GM21515 (cell line): Measurements from ENCODE around the gene PTPRN2.

ENCODE experiments used
- ATAC-seq: cut with Tn5 transposase; IDR thresholded peaks from one replicate; pipeline ENCODE4 v1.9.1; 2021; ENCODE audit not compliant: unreplicated experiment

The PTPRN2 gene

GRCh38 chr7:157886266-157886665, 701.4 kb downstream of the PTPRN2 start:
- ATAC-seq, result no peak

GRCh38 chr7:157885140-157885539, 702.5 kb downstream of the PTPRN2 start:
- no peak for ATAC-seq

DNA sequence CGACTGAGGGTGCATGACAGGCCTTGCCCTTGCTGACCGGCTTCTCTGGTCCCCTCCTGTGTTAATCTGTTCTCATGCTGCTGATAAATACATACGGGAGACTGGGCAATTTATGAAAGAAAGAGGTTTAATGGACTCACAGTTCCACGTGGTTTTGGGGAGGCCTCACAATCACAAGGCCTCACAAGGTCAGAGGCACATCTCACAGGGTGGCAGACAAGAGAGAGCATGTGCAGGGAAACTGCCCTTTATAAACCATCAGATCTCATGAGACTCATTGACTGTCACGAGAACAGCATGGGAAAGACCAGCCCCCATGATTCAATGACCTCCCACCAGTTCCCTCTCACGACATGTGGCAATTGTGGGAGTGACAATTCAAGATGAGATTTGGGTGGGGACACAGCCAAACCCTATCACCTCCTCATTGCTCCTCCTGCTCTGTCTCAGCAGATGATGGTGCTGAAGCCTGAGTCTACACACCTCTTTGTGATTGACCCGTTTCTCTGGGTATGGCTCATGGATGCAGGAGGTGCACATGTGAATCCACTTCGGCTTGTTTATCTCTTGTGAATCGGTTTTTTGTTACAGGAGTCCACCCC, 703.1 kb downstream of the PTPRN2 start:
- no peak for ATAC-seq

DNA sequence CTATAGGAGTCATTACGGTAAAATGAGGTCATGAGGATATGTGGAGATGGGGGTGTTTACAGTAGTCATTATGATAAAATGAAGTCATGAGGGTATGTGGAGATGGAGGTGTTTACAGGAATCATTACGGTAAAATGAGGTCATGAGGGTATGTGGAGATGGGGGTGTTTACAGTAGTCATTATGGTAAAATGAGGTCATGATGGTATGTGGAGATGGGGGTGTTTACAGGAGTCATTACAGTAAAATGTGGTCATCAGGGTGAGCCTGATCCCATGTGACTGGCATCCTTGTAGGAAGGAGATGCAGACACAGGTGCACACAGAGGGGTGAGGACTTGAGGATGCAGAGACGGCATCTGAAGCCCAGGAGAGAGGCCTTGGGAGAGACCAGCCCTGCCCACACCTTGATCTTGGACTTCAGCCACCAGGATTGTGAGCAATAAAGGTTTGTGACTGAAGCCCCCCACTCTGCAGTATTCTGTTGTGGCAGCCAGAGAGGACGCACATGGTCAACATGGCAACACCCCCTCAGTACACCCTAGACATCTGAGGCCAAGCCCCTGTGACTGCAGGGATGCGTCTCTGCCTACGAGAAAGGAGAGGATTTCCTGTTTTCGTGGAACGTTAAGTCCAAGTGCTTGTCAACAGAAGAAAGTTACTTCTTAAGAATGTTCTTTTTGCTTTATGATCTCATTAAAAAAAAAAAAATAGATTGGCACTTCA, 706.4 kb downstream of the PTPRN2 start:
- no peak for ATAC-seq

- ATAC-seq, result no peak
Observed at GRCh38 chr7:157879391-157879790, 708.2 kb downstream of the PTPRN2 start.

DNA sequence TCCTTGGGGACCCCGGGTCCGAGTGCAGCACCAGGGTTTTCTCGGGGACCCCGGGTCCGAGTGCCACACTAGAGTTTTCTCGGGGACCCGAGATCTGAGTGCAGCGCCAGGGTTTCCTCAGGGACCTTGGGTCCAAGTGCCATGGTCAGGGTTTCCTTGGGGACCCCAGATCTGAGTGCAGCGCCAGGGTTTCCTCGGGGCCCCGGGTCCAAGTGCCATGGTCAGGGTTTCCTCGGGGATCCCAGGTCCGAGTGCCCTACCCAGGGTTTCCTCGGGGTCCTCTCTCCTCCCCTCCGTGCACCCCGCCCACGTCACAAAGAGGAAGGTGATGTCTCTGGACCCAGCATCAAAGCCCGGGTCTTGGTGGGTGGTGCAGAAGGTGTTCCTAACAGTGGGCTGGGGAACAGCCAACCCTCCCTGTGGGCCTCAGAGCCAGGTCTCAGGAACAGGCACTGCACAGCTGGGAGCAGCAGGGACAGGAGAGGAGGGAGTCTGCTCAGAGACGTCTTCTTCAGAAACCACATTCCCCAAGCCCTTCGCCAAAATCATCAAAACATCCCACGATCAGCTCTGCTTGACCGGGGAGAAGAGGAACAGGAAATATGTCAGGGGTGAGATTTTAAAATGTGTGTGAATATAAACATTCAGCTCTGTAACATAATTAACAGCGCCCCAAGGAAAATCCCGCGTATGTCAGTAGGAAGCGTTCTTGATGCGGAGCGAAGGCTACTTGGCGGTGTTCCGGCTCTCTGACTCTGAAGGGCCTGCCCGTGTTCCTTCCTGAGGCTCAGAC, 710.1 kb downstream of the PTPRN2 start:
- ATAC-seq, result no peak

- no peak for ATAC-seq
Observed at GRCh38 chr7:157876469-157877285, 710.9 kb downstream of the PTPRN2 start.

DNA sequence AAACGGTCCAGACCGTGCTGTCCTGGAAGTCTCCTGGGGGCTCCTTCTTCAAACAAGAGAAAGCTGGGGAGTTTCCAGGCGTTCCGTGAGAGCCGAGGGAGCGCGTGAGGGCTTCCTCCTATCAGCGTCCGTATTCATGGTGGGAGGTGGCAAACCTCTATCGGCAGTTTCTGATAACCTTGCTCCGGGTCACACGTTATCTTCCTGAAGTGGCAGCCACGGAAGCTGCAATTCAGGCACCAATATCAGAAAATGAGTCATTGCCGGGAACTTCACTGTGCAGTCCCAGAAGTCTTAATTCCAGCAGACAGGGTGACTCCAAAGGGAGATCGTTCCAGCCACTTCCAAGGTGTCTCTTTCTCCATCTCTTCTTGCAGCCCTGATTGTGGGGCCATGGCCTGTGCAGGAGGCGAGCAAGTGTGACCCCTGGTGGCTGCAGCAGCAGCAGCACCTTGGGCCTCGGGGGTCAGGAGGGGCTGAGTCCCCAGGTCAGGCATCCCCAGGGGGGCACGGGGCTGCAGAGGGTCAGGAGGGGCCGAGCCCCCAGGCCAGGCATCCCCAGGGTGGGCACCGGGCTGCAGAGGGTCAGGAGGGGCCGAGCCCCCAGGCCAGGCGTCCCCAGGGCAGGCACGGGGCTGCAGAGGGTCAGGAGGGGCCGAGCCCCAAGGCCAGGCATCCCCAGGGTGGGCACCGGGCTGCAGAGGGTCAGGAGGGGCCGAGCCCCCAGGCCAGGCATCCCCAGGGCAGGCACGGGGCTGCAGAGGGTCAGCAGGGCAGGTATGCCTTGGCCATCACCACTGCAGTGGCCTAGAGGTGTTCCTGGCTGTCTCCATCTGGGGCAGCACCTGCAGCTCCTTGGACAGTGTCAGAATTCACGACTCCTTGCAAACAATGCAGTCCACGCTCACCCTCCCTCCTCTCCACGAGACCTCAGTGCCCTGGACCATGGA, 712.1 kb downstream of the PTPRN2 start:
- no peak for ATAC-seq

GRCh38 chr7:157874870-157875229, 712.8 kb downstream of the PTPRN2 start:
- ATAC-seq, result no peak

- no peak for ATAC-seq
Observed at GRCh38 chr7:157874208-157874816, 713.3 kb downstream of the PTPRN2 start.

- ATAC-seq, result no peak
Observed at GRCh38 chr7:157873664-157874063, 714.0 kb downstream of the PTPRN2 start.

GRCh38 chr7:157873181-157873580, 714.4 kb downstream of the PTPRN2 start:
- no peak for ATAC-seq

GRCh38 chr7:157872447-157872846, 715.2 kb downstream of the PTPRN2 start:
- ATAC-seq, result no peak

GRCh38 chr7:157871681-157872080, 715.9 kb downstream of the PTPRN2 start:
- ATAC-seq, result no peak

DNA sequence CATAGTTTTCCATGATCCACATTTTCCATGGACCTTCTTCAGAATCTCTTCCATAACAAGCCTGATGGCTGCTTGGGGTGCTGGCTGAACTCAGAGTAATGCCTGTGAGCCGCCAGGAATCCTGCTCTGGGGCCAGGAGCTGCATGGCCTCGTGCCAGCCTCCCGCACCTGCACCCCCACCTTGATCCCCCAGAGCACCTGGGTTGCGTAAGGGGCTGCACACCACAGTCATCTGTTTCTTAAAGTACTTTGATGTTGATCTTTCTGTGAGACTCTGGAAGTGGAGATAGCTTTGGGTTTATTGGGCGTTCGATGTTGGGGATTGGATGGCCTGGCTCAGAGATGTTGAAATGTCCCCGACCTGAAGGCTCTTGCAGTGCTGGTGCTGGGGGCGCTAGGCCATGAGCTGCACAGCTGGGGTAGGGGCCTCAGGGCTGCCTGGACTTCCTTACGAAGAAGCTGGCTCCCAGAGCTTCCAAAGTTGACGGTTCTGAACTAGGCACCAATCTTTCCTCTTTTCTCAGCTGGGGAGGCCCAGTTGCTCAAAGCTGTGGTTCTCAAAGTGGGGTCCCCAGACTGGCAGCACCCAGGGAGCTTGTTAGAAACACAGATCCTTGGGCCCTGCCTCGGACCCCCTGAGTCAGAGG, 716.9 kb downstream of the PTPRN2 start:
- no peak for ATAC-seq

- ATAC-seq, result no peak
Observed at GRCh38 chr7:157869793-157870192, 717.8 kb downstream of the PTPRN2 start.

GRCh38 chr7:157867685-157868305, 719.8 kb downstream of the PTPRN2 start:
- ATAC-seq, result no peak

DNA sequence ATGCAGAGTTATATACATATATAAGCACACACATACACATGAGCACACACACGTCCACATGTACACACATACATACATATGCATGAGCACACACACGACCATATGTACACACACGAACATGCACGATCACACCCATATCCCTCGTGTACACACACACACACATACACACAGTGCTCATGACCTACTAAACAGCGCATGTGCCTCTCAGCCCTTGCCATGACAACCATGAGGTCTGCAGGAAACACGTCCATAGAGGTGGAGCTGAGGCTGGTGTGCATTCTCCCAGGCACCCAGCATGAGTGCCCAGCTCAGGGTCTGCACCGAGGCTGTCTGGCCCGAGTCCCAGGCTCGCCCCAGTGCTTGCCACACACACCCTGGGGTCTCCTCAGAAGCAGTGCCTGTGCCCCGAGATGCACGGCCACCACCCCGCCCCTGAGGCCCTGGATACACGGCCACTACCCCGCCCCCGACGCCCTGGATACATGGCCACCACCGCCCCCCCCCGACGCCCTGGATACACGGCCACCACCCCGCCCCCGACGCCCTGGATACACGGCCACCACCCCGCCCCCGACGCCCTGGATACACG, 721.2 kb downstream of the PTPRN2 start:
- no peak for ATAC-seq
